H1 (cell line): ENCODE data around the gene IMPG2. TPM values are rescaled to one million over a fixed set of nuclear protein-coding genes. Genes with fewer than 3 reads are reported as not detected.

Source experiments
- ASH2L ChIP-seq: fragments of 200-600, 300-600 bp; sonication (generic); IDR thresholded peaks from one replicate; pipeline ENCODE4 v1.7.1; 2017; ENCODE audit warnings: low read length
- CEBPB ChIP-seq: IDR thresholded peaks from 2 replicates; pipeline ENCODE4 v1.6.1; 2012; ENCODE audit warnings: low read depth, low read length
- KDM1A ChIP-seq: fragments of 200-600, 300-600 bp; sonication (generic); IDR thresholded peaks from 2 replicates; pipeline ENCODE4 v1.7.1; 2016; ENCODE audit warnings: mild to moderate bottlenecking, low read length, borderline replicate concordance
- SIX5 ChIP-seq: IDR thresholded peaks from 2 replicates; pipeline ENCODE4 v1.6.1; 2011; ENCODE audit warnings: mild to moderate bottlenecking, low read depth, low read length
- polyA plus RNA-seq, 7 experiments: library from polyadenylated mRNA; depleted of rRNA in 3 of 7; stranded (reverse) in 5 of 7; unstranded in 2 of 7; fragments of >200 nt in 5 of 7; fragments of 200-250 nt in 2 of 7; gene quantifications; 1 replicate in 5 of 7; 2 replicates in 1 of 7; 4 replicates in 1 of 7; pipeline versions ENCODE4 v1.2.1 to v1.2.3, GENCODE V29; 2011 to 2013; ENCODE audit warnings: missing spikeins in 2 of 7, mixed read lengths in 2 of 7
- total RNA-seq: library from RNA; stranded (reverse); fragmentation: NEBNext Ultra II Directional; extraction: Animal tissue kit (Norgen Biotek cat#: 25700); gene quantifications from 2 replicates; pipeline ENCODE4 v1.2.1, GENCODE V29; 2021
- TF ChIP-seq, protein P1 (sequence below): fragments of 300-600 bp; sonication (generic); IDR thresholded peaks from 2 replicates; pipeline ENCODE4 v1.7.1; 2012; ENCODE audit warnings: low read length, moderate library complexity, mild to moderate bottlenecking, inconsistent platforms; ENCODE audit not compliant: insufficient replicate concordance

Gene IMPG2
- total and polyA plus RNA-seq, 2 of the 8 experiments (the other 6 are each of a cell fraction or from before 2014, with no cell fraction given), result 0.03 to 0.06 TPM

- TF ChIP-seq, protein P1, sequence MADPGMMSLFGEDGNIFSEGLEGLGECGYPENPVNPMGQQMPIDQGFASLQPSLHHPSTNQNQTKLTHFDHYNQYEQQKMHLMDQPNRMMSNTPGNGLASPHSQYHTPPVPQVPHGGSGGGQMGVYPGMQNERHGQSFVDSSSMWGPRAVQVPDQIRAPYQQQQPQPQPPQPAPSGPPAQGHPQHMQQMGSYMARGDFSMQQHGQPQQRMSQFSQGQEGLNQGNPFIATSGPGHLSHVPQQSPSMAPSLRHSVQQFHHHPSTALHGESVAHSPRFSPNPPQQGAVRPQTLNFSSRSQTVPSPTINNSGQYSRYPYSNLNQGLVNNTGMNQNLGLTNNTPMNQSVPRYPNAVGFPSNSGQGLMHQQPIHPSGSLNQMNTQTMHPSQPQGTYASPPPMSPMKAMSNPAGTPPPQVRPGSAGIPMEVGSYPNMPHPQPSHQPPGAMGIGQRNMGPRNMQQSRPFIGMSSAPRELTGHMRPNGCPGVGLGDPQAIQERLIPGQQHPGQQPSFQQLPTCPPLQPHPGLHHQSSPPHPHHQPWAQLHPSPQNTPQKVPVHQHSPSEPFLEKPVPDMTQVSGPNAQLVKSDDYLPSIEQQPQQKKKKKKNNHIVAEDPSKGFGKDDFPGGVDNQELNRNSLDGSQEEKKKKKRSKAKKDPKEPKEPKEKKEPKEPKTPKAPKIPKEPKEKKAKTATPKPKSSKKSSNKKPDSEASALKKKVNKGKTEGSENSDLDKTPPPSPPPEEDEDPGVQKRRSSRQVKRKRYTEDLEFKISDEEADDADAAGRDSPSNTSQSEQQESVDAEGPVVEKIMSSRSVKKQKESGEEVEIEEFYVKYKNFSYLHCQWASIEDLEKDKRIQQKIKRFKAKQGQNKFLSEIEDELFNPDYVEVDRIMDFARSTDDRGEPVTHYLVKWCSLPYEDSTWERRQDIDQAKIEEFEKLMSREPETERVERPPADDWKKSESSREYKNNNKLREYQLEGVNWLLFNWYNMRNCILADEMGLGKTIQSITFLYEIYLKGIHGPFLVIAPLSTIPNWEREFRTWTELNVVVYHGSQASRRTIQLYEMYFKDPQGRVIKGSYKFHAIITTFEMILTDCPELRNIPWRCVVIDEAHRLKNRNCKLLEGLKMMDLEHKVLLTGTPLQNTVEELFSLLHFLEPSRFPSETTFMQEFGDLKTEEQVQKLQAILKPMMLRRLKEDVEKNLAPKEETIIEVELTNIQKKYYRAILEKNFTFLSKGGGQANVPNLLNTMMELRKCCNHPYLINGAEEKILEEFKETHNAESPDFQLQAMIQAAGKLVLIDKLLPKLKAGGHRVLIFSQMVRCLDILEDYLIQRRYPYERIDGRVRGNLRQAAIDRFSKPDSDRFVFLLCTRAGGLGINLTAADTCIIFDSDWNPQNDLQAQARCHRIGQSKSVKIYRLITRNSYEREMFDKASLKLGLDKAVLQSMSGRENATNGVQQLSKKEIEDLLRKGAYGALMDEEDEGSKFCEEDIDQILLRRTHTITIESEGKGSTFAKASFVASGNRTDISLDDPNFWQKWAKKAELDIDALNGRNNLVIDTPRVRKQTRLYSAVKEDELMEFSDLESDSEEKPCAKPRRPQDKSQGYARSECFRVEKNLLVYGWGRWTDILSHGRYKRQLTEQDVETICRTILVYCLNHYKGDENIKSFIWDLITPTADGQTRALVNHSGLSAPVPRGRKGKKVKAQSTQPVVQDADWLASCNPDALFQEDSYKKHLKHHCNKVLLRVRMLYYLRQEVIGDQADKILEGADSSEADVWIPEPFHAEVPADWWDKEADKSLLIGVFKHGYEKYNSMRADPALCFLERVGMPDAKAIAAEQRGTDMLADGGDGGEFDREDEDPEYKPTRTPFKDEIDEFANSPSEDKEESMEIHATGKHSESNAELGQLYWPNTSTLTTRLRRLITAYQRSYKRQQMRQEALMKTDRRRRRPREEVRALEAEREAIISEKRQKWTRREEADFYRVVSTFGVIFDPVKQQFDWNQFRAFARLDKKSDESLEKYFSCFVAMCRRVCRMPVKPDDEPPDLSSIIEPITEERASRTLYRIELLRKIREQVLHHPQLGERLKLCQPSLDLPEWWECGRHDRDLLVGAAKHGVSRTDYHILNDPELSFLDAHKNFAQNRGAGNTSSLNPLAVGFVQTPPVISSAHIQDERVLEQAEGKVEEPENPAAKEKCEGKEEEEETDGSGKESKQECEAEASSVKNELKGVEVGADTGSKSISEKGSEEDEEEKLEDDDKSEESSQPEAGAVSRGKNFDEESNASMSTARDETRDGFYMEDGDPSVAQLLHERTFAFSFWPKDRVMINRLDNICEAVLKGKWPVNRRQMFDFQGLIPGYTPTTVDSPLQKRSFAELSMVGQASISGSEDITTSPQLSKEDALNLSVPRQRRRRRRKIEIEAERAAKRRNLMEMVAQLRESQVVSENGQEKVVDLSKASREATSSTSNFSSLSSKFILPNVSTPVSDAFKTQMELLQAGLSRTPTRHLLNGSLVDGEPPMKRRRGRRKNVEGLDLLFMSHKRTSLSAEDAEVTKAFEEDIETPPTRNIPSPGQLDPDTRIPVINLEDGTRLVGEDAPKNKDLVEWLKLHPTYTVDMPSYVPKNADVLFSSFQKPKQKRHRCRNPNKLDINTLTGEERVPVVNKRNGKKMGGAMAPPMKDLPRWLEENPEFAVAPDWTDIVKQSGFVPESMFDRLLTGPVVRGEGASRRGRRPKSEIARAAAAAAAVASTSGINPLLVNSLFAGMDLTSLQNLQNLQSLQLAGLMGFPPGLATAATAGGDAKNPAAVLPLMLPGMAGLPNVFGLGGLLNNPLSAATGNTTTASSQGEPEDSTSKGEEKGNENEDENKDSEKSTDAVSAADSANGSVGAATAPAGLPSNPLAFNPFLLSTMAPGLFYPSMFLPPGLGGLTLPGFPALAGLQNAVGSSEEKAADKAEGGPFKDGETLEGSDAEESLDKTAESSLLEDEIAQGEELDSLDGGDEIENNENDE, result no peak
- TF ChIP-seq KDM1A (no peak), CEBPB (no peak), SIX5 (no peak), ASH2L (no peak)
- TF ChIP-seq, all 59 proteins: peak for 0
Measured at GRCh38 chr3:101185341-101185740, 135.0 kb downstream of the IMPG2 start (continued).
